ENCODE measurements around the gene GPC5.

DNA sequence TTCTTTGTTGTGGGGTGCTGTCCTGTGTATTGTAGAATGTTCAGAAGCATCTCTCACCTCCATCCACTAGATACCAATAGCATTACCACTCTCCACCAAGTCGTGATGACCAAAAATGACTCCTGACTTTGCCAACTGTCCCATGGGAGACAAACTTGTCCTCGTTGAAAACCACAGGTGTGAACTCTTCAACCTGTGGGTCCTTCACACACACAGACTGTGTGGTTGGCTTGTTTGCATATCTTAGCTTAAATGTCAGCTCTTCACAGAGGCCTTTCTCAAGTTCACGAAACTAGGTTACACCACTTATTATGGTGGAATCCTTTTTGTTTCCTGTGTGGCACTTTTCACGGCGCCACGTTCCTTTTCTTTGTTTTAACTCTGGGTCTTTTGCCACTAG lies 6.8 kb downstream of the GPC5 start:
- TF ChIP-seq EZH2 (IDR thresholded peaks at IDR 0.05; ENCODE audit: insufficient read depth, poor library complexity, severe bottlenecking) (no peak), EZH2phosphoT487 (IDR thresholded peaks at IDR 0.05; ENCODE audit: insufficient read depth, low read depth) (no peak)

All from GM23248 (cell line).